Effector memory CD4-positive, alpha-beta T cell (primary cell): ENCODE data around the gene MUSTN1.

Source experiments
- DNase-seq, 3 donors: peaks; one replicate each; pipeline ENCODE4 v3.0.0-alpha.2; 2020
- H3K27ac ChIP-seq: 2 replicates; pipeline ENCODE4 v1.7.0; 2013; ENCODE audit warnings: mild to moderate bottlenecking, low read length, moderate library complexity; ENCODE audit not compliant: insufficient read depth, poor library complexity, severe bottlenecking
- H3K27me3 ChIP-seq: replicated peaks from 2 replicates; pipeline ENCODE4 v1.7.0; 2013; ENCODE audit warnings: mild to moderate bottlenecking, low read length; ENCODE audit not compliant: insufficient read depth, control insufficient read depth, poor library complexity, severe bottlenecking
- H3K36me3 ChIP-seq: 2 replicates; pipeline ENCODE4 v1.7.0; 2013; ENCODE audit warnings: mild to moderate bottlenecking, low read length, moderate library complexity; ENCODE audit not compliant: control insufficient read depth, insufficient read depth
- H3K4me1 ChIP-seq: 2 replicates; pipeline ENCODE4 v1.7.0; 2013; ENCODE audit warnings: low read length, mild to moderate bottlenecking; ENCODE audit not compliant: control insufficient read depth, insufficient read depth, poor library complexity, severe bottlenecking
- H3K4me3 ChIP-seq: 2 replicates; pipeline ENCODE4 v1.7.0; 2013; ENCODE audit warnings: low read length, low read depth, mild to moderate bottlenecking; ENCODE audit not compliant: insufficient read depth, poor library complexity, severe bottlenecking
- H3K9me3 ChIP-seq: 2 replicates; pipeline ENCODE4 v1.7.0; 2013; ENCODE audit warnings: mild to moderate bottlenecking, low read length, moderate library complexity; ENCODE audit not compliant: control insufficient read depth

The MUSTN1 gene

GRCh38 chr3:52856666-52857065 lies 21.8 kb upstream of the MUSTN1 start:
- no peak overlapping the region for H3K27ac ChIP-seq
- no peaks in the 10 kb centered on the region for H3K27me3 ChIP-seq
- no peaks in the 10 kb centered on the region for H3K9me3 ChIP-seq
- peaks cover 20% of the 10 kb centered on the region for H3K36me3 ChIP-seq
- no peak overlapping the region for H3K4me3 ChIP-seq
- no peak for DNase-seq
- H3K4me1 ChIP-seq: no peaks in the 10 kb centered on the region

- no peaks in the 10 kb centered on the region for H3K9me3 ChIP-seq
- H3K27me3 ChIP-seq: no peaks in the 10 kb centered on the region
- H3K4me3 ChIP-seq: no peak overlapping the region
- H3K4me1 ChIP-seq: no peaks in the 10 kb centered on the region
- no peak overlapping the region for H3K27ac ChIP-seq
- peaks cover 32% of the 10 kb centered on the region for H3K36me3 ChIP-seq
- DNase-seq: no peak
Observed at GRCh38 chr3:52854013-52854412, 19.2 kb upstream of the MUSTN1 start.

GRCh38 chr3:52852419-52852818 lies 17.6 kb upstream of the MUSTN1 start:
- H3K27ac ChIP-seq: no peak overlapping the region
- H3K4me3 ChIP-seq: no peak overlapping the region
- DNase-seq: no peak
- no peaks in the 10 kb centered on the region for H3K9me3 ChIP-seq
- H3K36me3 ChIP-seq: peaks cover 47% of the 10 kb centered on the region
- H3K27me3 ChIP-seq: no peaks in the 10 kb centered on the region
- no peaks in the 10 kb centered on the region for H3K4me1 ChIP-seq

- Histone ChIP-seq H3K27ac (no peak overlapping the region), H3K4me1 (no peaks in the 10 kb centered on the region), H3K27me3 (no peaks in the 10 kb centered on the region), H3K4me3 (no peak overlapping the region), H3K9me3 (no peaks in the 10 kb centered on the region), H3K36me3 (peaks cover 47% of the 10 kb centered on the region)
- no peak for DNase-seq
Observed at GRCh38 chr3:52851348-52851747, 16.5 kb upstream of the MUSTN1 start.

- Histone ChIP-seq H3K27ac (no peak overlapping the region), H3K36me3 (peaks cover 41% of the 10 kb centered on the region), H3K9me3 (no peaks in the 10 kb centered on the region), H3K4me3 (no peak overlapping the region), H3K27me3 (no peaks in the 10 kb centered on the region), H3K4me1 (no peaks in the 10 kb centered on the region)
- DNase-seq: no peak
Observed at GRCh38 chr3:52849656-52850055, 14.8 kb upstream of the MUSTN1 start.

GRCh38 chr3:52848617-52849016 lies 13.8 kb upstream of the MUSTN1 start:
- no peak for DNase-seq
- Histone ChIP-seq H3K27ac (no peak overlapping the region), H3K9me3 (no peaks in the 10 kb centered on the region), H3K4me1 (no peaks in the 10 kb centered on the region), H3K36me3 (peaks cover 47% of the 10 kb centered on the region), H3K4me3 (no peak overlapping the region), H3K27me3 (no peaks in the 10 kb centered on the region)

GRCh38 chr3:52847726-52848125 lies 12.9 kb upstream of the MUSTN1 start:
- Histone ChIP-seq H3K36me3 (peaks cover 50% of the 10 kb centered on the region), H3K27me3 (no peaks in the 10 kb centered on the region), H3K27ac (no peak overlapping the region), H3K4me3 (no peak overlapping the region), H3K4me1 (no peaks in the 10 kb centered on the region), H3K9me3 (no peaks in the 10 kb centered on the region)
- no peak for DNase-seq

- Histone ChIP-seq H3K4me1 (no peaks in the 10 kb centered on the region), H3K27me3 (no peaks in the 10 kb centered on the region), H3K9me3 (no peaks in the 10 kb centered on the region), H3K36me3 (peaks cover 54% of the 10 kb centered on the region), H3K27ac (no peak overlapping the region), H3K4me3 (no peak overlapping the region)
- DNase-seq: no peak
Observed at GRCh38 chr3:52847241-52847640, 12.4 kb upstream of the MUSTN1 start.

- Histone ChIP-seq H3K4me1 (no peaks in the 10 kb centered on the region), H3K27me3 (no peaks in the 10 kb centered on the region), H3K36me3 (peaks cover 53% of the 10 kb centered on the region), H3K9me3 (no peaks in the 10 kb centered on the region), H3K27ac (no peak overlapping the region), H3K4me3 (no peak overlapping the region)
- no peak for DNase-seq
Observed at GRCh38 chr3:52846432-52846965, 11.7 kb upstream of the MUSTN1 start.

GRCh38 chr3:52845691-52846431 lies 11.0 kb upstream of the MUSTN1 start:
- DNase-seq: no peak
- no peaks in the 10 kb centered on the region for H3K9me3 ChIP-seq
- H3K27ac ChIP-seq: no peak overlapping the region
- peaks cover 57% of the 10 kb centered on the region for H3K36me3 ChIP-seq
- H3K4me3 ChIP-seq: no peak overlapping the region
- H3K27me3 ChIP-seq: no peaks in the 10 kb centered on the region
- H3K4me1 ChIP-seq: no peaks in the 10 kb centered on the region
